OCI-M2 (cell line): Measurements from ENCODE around the gene ZACN.

Source experiments
- DNase-seq: peaks from one replicate; lab custom pipeline; 2025; ENCODE audit not compliant: unreplicated experiment; lab: John Stamatoyannopoulos, UW

The ZACN gene

DNA sequence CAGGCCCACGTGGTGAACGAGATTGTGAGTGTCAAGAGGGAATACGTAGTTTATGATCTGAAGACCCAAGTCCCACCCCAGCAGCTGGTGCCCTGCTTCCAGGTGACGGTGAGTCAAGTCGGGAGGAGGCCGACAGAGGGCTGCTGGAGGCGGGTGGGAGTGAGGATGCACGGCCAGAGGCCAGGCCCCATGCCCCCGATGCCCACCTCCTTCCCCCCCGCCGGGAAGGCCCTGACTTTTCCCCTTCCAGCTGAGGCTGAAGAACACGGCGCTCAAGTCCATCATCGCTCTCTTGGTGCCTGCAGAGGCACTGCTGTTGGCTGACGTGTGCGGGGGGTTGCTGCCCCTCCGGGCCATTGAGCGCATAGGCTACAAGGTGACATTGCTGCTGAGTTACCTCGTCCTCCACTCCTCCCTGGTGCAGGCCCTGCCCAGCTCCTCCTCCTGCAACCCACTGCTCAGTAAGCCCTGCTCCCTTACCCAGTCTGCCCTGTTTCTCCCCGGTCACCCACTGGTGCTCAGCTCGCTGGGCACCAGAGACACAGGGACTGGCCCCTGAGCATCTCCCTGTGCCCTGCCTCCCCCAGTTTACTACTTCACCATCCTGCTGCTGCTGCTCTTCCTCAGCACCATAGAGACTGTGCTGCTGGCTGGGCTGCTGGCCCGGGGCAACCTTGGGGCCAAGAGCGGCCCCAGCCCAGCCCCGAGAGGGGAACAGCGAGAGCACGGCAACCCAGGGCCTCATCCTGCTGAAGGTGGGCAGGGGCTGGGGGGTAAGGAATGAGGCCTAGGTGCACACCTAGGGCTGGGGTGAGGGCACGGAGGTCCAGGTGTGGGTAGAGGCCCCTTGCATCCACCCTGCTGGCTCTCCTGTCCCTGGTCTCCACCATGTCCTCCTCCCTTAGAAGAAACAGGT lies 2.6 kb downstream of the ZACN start:
- no peak for DNase-seq

GRCh38 chr17:76082326-76083251 lies 3.6 kb downstream of the ZACN start:
- no peak for DNase-seq

DNA sequence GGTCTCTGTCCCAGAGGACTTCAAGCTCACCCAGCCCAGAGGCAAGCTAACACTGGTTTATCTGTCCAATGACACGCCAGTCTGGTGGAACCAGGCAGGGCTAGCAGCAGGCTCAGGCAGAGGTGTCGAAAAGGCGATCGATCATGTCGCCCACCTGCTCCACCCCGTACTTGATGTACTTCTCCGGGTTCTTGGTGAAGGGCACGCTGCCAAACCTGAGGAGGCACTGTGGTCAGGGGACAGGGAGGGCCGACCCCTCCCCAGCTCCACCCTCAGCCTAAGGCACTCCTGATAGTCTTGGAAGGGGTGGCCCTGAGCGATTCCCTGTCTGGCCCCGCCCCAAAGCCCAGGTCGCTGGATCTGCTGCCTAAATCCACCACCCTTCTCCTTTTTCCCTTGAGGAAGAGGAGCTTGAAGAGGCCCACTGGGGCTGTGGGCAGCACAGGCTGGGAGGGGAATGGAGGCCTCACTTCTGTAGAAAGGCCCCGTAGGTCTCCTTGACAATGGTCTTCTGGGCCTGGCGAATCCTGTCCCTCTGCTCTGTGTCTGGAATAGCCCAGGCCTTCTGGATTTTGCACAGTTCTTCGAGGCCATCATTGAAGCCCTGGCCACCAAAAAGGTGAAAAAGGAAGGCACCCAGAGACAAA lies 4.7 kb downstream of the ZACN start:
- no peak for DNase-seq

DNA sequence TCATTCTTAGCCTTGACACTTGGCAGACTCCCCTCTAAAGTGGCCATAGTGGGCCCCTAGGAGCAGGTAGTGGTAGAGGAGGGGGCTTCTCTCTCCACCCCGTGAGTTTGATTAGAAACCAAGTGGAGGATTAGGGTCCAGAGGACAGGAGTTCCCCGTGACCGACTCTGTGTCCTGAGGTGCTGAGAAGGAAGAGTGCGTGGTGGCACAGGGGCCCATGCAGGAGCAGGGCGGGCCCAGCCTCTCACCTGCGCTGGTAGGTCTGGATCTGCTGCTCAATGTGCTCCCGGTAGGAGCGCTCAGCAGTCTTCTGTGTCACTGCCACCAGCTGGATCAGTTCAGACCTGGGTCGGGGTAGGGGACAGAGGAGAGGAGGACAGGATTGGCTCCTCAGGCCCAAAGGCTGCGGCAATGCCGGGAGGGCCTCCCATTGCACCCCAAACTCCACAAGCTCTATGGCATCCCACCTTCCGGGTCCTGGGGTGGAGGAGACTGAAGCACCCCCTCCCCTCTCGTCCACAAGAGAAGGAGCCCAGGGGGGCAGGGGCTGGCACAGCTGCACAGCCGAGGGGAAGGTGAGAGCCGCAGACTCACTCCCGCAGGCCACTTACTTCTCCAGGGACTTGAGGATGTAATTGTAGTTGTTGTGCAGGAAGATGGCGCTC lies 6.2 kb downstream of the ZACN start:
- DNase-seq, result no peak

DNA sequence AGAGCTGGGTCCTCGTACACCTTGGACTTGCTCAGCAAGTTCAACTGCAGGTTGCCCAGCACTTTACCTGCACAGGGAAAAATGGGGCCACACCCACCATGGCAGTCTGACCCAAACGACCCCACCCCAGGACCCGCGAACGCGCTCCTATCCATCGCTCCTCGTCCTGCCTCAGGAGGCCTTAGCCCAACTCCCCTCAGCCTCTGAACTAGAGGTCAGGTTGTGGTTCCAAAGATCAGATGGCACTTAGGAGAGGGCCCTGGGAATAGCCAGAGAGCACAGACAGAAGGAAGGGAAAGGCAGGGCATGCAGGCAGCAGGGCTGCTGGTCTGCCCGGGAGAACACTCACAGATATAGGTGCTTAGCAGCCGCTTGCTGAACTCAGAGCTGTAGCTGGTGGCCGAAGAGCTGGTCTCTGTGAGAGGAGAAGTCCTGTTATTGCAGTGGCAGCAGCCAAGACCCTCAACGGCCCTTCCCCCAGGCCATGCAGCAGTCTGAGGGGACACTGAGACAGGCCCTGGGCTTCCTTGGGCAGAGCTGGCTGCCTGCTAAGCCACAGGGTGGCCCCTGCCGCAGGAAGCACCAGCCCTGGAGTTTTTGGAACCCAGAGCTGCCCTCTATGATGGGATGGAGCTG lies 6.9 kb downstream of the ZACN start:
- DNase-seq, result no peak

DNA sequence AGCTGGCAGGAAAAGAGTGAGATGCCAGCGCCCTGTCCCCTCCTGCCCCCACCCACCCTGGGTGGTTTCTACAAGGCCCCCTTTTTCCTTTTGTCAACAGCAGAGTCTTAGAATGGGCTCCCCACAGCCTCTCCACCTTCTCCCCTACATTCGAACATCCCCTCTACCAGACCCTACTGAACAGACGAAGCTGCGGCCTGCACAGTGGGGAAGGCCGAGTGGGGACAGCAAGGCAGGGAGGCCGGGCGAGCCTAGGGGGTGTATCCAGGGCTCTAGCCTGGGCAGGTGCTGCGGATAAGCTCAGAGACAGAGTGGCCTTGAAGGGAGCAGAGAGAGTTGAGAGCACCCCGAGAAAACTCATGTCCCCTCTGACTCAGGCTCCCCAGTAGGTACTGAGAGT lies 7.4 kb downstream of the ZACN start:
- DNase-seq, result no peak

GRCh38 chr17:76087531-76087930 lies 8.5 kb downstream of the ZACN start:
- no peak for DNase-seq

DNA sequence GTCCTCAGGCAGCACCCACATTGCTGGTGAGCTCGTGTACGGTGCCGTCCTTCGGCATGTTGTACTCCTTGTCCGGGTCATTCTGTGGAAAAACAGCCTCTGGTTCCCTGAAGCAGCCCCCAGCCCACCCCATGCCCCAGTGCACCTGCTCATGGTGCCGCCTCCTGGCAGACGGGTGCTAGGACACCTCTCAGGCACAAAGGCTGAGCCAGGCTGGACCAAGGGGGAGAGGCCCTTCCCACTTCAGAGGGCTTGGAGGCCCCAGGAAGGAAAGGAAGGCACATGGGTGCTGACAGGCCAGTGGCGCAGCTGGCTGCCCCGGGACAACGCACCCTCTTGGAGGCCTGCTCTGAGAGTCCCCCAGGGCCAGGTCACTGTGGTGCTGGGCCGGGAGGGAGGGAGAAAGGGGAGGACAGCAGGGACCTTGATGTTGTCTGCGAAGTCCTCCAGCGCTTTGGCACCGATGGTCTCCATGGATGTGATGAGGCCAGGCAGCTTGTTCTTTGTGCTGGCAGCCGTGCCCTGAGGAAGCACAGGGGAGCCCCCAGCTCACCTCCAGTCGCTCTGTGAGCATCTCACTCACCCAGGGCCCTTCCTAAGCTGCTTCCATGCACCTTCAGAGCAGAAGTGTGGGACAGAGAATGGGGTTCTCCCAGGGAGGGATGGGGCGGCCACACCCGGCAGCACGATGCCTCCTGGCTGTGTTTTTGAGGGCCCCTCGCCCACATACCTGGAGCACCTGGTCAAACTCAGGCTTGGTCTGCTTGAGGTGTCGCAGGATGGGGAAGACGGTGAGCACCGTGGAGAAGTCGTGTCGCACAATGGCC lies 9.3 kb downstream of the ZACN start:
- no peak for DNase-seq

DNA sequence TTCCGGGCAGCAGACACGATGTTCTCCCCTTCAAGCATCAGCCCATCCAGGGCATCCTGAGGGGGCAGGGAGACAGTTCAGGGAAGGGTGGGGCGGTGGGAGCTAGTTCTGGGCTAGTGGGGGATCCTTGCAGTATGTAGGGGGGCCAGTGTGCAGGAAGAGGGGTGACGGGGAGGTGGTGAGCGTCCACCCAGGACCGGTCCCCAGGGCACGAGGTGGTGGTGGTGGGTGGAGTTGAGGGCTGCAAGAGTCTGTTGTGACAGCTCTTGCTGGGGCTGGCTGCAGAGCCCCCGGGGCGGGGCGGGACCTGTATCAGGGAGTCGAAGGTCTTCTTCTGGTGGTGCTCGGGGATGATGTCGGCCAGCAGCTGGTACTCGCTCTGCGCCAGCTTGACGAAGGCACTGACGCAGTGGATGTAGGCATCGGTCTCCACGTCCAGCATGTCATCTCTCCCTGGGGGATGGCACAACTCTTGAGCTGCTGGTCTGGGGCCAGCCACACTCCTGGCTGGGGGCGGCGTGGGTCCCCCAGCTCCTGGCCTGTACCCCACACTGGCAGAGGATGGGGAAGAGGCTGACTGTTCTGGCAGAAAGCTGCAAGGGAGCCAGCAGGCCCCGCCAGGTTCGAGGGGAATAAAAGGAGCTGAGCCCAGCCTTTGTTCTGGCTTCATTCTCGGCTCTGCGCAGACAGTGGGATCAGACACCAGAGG lies 10.0 kb downstream of the ZACN start:
- DNase-seq, result no peak

- no peak for DNase-seq
Measured at GRCh38 chr17:76089680-76090516, 10.9 kb downstream of the ZACN start.

- no peak for DNase-seq
Measured at GRCh38 chr17:76090517-76091129, 11.6 kb downstream of the ZACN start.

- no peak for DNase-seq
Measured at GRCh38 chr17:76091526-76092286, 12.7 kb downstream of the ZACN start.

- DNase-seq, result no peak
Measured at GRCh38 chr17:76092526-76093413, 13.8 kb downstream of the ZACN start.

DNA sequence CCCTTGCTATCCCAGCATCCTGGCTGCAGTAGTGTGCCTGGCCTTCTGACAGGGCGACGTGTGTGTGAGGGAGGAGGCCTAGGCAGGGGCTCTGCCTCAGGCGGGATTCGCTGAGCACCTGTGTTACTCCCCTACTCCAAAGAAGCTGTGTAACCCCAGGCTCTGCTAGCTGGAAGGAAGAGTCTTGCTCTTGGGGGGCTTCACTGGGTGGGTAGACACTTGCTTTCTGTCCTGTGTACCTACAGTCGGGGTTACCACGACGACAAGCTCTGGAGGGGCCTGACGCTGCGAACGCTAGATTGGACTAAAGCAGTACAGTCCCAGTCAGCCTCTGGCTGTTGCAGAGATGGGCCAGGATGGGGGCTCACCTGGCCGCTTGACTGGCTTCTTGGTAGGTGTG lies 15.1 kb downstream of the ZACN start:
- no peak for DNase-seq

GRCh38 chr17:76095943-76096342 lies 17.0 kb downstream of the ZACN start:
- no peak for DNase-seq
